NB4 (cell line): Measurements from ENCODE around the gene PNKP.

Experiments used
- DNase-seq: peaks from one replicate; pipeline ENCODE4 v3.0.0; 2010; ENCODE audit warnings: low read depth
- H3K4me3 ChIP-seq: one replicate; pipeline ENCODE4 v1.5.1; 2011; ENCODE audit warnings: mild to moderate bottlenecking, low read depth, low read length, moderate library complexity
- CTCF ChIP-seq: IDR thresholded peaks from one replicate; pipeline ENCODE4 v1.5.1; 2012; ENCODE audit warnings: low read depth, low read length
- MAX ChIP-seq: IDR thresholded peaks from 2 replicates; pipeline ENCODE4 v1.6.1; 2011; ENCODE audit warnings: low read depth, low read length
- MYC ChIP-seq: IDR thresholded peaks from 2 replicates; pipeline ENCODE4 v1.6.1; 2011; ENCODE audit warnings: low read depth, low read length
- POLR2A ChIP-seq: IDR thresholded peaks from 2 replicates; pipeline ENCODE4 v1.6.1; 2011; ENCODE audit warnings: mild to moderate bottlenecking; ENCODE audit not compliant: insufficient read length; ENCODE audit errors: extremely low read depth

PNKP gene

GRCh38 chr19:49863254-49863934, 4.0 kb downstream of the PNKP start:
- TF ChIP-seq CTCF, result no peak
- no peak for TF ChIP-seq MAX
- no peak for TF ChIP-seq MYC
- no peak for TF ChIP-seq POLR2A
- no peak overlapping the region for H3K4me3 ChIP-seq
- no peak for DNase-seq

GRCh38 chr19:49862391-49863253, 4.8 kb downstream of the PNKP start:
- H3K4me3 ChIP-seq, result no peak overlapping the region
- peak; percentile 58 for DNase-seq
- no peak for TF ChIP-seq MAX
- TF ChIP-seq POLR2A, result no peak
- peak; percentile 30 for TF ChIP-seq CTCF
- TF ChIP-seq MYC, result no peak

GRCh38 chr19:49861541-49862378, 5.6 kb downstream of the PNKP start:
- DNase-seq, result no peak
- TF ChIP-seq MAX, result no peak
- no peak for TF ChIP-seq POLR2A
- TF ChIP-seq MYC, result no peak
- no peak for TF ChIP-seq CTCF

GRCh38 chr19:49861107-49861506, 6.3 kb downstream of the PNKP start:
- H3K4me3 ChIP-seq, result no peak overlapping the region

More at GRCh38 chr19:49861541-49862378, 5.6 kb downstream of the PNKP start:
- no peak overlapping the region for H3K4me3 ChIP-seq

GRCh38 chr19:49860336-49861102, 6.9 kb downstream of the PNKP start:
- no peak overlapping the region for H3K4me3 ChIP-seq
- DNase-seq, result no peak
- no peak for TF ChIP-seq CTCF
- no peak for TF ChIP-seq MYC
- TF ChIP-seq MAX, result no peak
- no peak for TF ChIP-seq POLR2A

More at GRCh38 chr19:49861107-49861506, 6.3 kb downstream of the PNKP start:
- TF ChIP-seq POLR2A (no peak), MYC (no peak)
- DNase-seq, result no peak
